Omental fat pad (tissue), 4 donors: ENCODE measurements around the gene HERC5. TPM values are rescaled to one million over a fixed set of nuclear protein-coding genes. Genes with fewer than 3 reads are reported as not detected.

Source experiments
- ATAC-seq: fragments of 150-250 bp; one replicate; pipeline ENCODE4 v1.9.1; 2016; ENCODE audit warnings: mild to moderate bottlenecking, moderate library complexity; ENCODE audit not compliant: low FRiP score
- DNase-seq: peaks from one replicate; pipeline ENCODE4 v3.0.0-alpha.2; 2019; ENCODE audit warnings: low spot score
- total RNA-seq, 4 donors: library from RNA; depleted of rRNA; stranded (reverse); fragments of >200 nt; gene quantifications; one replicate each; pipeline ENCODE4 v1.1.0, GENCODE V29; 2016
- TF ChIP-seq, protein P1 (sequence below), 3 donors: fragments of 450-650 bp; IDR thresholded peaks; one replicate each; pipeline ENCODE4 v1.5.1; 2016 to 2017; ENCODE audit warnings: antibody characterized with exemption in 3 of 3, mild to moderate bottlenecking in 3 of 3, moderate library complexity in 2 of 3

Gene HERC5
- total RNA-seq, 4 donors from 2014 or later = 4.5 to 12.8 (median 5.7) TPM

DNA sequence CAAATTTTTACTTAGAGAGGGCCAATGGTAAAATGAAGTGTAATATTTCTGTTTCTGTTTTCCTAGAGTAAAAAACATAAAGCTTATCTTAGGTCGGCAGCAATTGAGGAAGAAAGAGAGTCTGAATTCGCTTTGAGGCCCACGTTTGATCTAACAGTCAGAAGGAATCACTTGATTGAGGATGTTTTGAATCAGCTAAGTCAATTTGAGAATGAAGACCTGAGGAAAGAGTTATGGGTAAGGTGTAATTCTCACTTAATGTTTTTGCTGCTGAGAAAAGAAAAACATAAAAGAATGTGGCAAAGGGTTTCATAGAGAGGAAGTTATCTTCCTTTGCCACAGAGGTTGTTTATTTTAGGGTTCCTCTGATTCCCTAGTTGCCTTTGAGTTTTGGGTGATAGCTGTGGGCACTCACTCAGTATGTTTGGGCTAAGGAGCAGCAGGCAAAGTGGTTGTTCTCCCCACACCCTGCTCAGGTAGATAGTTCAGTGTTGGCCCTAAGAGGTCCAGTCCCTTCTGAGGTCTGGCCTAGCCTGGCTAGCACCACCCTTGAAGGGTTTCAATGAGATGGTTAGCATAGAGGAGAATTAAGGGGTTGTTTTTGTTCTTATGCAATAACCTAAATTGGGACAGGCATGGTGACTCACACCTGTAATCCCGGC is 32.3 kb downstream of the HERC5 start:
- DNase-seq (no peak), ATAC-seq (no peak)
- TF ChIP-seq, protein P1, sequence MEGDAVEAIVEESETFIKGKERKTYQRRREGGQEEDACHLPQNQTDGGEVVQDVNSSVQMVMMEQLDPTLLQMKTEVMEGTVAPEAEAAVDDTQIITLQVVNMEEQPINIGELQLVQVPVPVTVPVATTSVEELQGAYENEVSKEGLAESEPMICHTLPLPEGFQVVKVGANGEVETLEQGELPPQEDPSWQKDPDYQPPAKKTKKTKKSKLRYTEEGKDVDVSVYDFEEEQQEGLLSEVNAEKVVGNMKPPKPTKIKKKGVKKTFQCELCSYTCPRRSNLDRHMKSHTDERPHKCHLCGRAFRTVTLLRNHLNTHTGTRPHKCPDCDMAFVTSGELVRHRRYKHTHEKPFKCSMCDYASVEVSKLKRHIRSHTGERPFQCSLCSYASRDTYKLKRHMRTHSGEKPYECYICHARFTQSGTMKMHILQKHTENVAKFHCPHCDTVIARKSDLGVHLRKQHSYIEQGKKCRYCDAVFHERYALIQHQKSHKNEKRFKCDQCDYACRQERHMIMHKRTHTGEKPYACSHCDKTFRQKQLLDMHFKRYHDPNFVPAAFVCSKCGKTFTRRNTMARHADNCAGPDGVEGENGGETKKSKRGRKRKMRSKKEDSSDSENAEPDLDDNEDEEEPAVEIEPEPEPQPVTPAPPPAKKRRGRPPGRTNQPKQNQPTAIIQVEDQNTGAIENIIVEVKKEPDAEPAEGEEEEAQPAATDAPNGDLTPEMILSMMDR (IDR thresholded peaks at IDR 0.05) = no peak

DNA sequence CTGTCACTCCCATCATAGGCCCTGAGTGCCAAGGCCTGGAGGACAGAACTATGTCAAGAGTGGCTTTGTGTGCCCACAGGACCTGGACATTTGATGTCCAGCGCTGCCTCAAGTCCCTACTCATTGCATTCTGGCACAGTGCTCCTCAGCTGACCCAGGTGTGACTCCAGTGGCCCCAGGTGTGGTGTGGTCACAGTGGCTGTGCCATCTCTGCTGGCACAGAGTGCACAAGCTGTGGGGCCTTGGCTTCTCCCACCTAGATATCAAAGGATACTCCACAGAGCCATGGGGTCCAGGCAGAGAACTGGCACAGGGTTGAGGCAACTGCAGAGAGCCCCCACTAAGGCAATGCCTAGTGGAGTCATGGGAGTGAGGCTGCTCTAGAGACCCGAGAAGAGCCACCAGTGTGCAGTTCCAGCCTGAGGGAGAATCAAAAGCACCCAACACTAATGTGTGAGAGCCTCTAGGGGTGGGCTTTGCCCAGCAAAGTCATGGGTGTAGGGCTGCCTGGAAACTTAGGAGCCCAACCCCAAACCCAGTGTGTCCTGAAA is 41.0 kb downstream of the HERC5 start:
- TF ChIP-seq, protein P1 (IDR thresholded peaks at IDR 0.05) = no peak
- ATAC-seq = no peak

DNA sequence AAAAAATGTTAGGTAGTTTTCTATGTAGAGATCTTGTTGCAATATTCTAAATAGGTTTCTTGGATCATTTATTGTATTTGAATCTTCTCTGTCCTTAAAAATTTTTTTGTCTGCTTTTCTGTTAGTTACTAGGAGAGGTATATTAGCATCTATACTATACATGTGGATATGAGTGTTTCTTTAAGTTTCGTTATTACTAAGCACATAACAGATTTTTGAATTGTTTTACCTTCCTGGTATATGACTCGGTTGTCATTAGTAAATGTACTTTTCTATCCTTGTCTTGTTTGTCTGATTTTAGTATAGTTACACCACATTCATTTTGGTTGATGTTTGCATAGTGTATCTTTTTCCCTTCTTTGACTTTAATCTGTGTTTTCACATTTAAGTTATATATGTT is 46.4 kb downstream of the HERC5 start:
- ATAC-seq = no peak
- DNase-seq = no peak
- TF ChIP-seq, protein P1 (IDR thresholded peaks at IDR 0.05) = no peak

More for the DNA sequence above, 41.0 kb downstream of the HERC5 start:
- no peak for DNase-seq

DNA sequence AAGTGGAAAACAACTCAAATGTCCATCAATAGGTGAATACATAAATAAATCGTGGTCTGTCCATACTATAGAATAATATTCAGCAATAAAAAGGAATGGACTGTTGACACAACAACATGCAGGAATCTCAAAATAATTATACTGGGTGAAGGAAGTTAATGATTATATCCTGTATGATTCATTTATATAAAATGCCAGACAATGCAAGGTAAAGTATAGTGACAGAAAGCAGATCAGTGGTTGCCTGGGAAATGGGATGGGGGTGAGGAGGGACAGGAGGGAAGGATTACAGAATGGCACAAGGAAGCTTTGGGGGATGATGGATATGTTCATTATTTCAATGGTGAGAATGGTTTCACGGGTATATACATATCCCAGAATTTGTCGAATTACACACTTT is 54.3 kb downstream of the HERC5 start:
- DNase-seq (no peak), ATAC-seq (no peak)
- TF ChIP-seq, protein P1 (IDR thresholded peaks at IDR 0.05) = no peak

DNA sequence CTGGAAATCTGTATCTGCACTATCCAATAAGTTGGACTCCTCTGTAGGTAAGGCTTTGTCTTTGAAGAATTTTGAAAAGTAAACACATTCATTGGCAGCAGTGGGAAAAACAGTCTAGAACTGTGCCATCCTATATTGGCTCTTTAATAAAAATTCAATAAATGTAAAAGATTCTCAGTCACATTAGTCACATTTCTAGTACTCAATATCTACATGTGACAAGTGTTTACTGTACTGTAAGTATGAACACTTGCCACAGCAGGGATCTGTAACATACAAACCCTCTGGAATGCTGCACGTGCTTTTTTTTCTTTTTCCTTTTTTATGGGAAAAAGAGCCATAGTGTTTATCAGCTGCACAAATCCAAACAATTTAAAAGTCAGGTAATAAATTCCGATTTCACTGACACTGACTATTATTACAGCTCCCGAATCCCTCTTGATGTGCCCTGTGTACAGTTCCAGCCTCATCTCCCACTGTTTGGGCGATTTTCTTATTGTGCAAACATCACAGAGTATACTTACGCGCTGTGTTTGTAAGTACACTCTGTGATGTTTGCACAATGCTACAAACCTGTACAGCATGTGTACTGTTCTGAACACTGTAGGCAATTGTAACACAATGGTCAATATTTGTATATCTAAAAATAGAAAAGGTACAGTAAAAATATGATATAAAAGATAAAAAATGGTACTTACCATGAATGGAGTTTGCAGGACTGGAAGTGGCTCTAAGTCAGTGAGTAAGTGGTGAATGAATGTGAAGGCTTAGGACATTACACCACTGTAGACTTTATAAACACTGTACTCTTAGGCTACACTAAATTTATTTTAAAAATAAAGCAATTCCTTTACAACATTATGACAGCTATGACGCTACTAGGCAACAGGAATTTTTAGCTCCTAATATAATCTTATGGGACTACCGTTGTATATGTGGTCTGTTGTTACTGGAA is 57.9 kb downstream of the HERC5 start:
- DNase-seq (no peak), ATAC-seq (no peak)
- TF ChIP-seq, protein P1 (IDR thresholded peaks at IDR 0.05) = no peak

DNA sequence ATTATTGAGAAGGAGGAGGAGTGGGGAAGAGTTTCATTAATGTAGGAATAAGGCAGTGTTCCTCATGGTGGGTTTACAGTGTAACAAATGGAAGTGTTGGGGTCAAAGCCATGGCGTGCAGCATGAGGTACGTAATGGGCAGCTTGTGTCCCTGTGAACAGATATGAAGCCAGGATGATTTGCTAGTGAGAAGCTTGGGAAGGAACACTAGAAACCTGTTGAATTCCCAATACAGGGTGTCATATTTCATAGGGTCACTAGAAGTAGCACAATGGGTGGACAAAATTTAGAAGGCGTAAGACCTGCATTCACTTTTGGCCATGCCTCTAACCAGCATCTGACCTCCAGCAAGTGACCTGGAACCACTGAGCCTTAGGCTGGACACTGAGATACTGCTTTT is 59.8 kb downstream of the HERC5 start:
- DNase-seq (no peak), ATAC-seq (no peak)
- TF ChIP-seq, protein P1 (IDR thresholded peaks at IDR 0.05) = no peak
